Measurements from ENCODE around the gene MGAT5B. TPM values are rescaled to one million over a fixed set of nuclear protein-coding genes. Genes with fewer than 3 reads are reported as not detected.

MGAT5B gene
- total and polyA plus RNA-seq, 2 experiments from 2014 or later: 1.6 to 10.0 TPM

DNA sequence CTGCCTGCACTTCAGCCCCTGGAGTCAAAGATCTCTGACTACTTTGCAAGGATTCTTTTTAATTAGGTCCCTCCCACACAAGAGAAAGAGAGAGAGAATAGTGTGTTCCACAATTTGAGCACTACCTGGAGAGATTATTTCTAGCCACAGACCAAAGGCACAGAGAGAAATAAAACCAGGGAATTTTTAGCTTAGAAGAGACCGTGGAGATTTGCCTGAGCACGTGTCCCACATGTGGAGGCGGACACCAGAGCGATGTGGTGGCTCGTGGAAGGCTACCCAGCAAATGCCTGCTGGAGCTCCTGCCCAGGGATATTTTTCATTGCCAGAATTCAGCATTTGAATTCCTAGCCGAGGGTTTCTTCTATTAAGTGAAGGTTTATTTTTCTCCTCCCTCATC lies 50.6 kb downstream of the MGAT5B start:
- Histone ChIP-seq H3K9me2 (ENCODE audit: insufficient read depth) (no peaks in the 10 kb centered on the region), H3K4me1 (ENCODE audit: insufficient read depth) (no peaks in the 10 kb centered on the region), H3K36me3 (ENCODE audit: insufficient read depth) (no peaks in the 10 kb centered on the region), H3K79me2 (replicated peaks; ENCODE audit: insufficient read depth) (no peaks in the 10 kb centered on the region), H3F3A (replicated peaks; ENCODE audit: low read depth) (no peaks in the 10 kb centered on the region), H4K20me1 (replicated peaks; ENCODE audit: insufficient read depth) (no peaks in the 10 kb centered on the region), H3K4me2 (no peak overlapping the region), H3K4me3 (no peak overlapping the region), H2AFZ (no peak overlapping the region), H3K27ac (ENCODE audit: low read depth) (no peak overlapping the region), H3K27me3 (ENCODE audit: insufficient read depth) (no peaks in the 10 kb centered on the region)
- Mint-ChIP-seq H3K27ac (no peak overlapping the region), H3K9me3 (no peaks in the 10 kb centered on the region), H3K4me1 (peaks cover 19% of the 10 kb centered on the region), H3K36me3 (ENCODE audit: low read depth) (no peaks in the 10 kb centered on the region), H3K27me3 (ENCODE audit: insufficient read depth, low read depth, poor library complexity) (peaks cover 13% of the 10 kb centered on the region), H3K4me3 (no peak overlapping the region)
- TF ChIP-seq, protein P1, sequence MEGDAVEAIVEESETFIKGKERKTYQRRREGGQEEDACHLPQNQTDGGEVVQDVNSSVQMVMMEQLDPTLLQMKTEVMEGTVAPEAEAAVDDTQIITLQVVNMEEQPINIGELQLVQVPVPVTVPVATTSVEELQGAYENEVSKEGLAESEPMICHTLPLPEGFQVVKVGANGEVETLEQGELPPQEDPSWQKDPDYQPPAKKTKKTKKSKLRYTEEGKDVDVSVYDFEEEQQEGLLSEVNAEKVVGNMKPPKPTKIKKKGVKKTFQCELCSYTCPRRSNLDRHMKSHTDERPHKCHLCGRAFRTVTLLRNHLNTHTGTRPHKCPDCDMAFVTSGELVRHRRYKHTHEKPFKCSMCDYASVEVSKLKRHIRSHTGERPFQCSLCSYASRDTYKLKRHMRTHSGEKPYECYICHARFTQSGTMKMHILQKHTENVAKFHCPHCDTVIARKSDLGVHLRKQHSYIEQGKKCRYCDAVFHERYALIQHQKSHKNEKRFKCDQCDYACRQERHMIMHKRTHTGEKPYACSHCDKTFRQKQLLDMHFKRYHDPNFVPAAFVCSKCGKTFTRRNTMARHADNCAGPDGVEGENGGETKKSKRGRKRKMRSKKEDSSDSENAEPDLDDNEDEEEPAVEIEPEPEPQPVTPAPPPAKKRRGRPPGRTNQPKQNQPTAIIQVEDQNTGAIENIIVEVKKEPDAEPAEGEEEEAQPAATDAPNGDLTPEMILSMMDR (conservative IDR thresholded peaks at IDR 0.05; ENCODE audit: low read depth in 2 of 2): no peak
- TF ChIP-seq, protein P2, sequence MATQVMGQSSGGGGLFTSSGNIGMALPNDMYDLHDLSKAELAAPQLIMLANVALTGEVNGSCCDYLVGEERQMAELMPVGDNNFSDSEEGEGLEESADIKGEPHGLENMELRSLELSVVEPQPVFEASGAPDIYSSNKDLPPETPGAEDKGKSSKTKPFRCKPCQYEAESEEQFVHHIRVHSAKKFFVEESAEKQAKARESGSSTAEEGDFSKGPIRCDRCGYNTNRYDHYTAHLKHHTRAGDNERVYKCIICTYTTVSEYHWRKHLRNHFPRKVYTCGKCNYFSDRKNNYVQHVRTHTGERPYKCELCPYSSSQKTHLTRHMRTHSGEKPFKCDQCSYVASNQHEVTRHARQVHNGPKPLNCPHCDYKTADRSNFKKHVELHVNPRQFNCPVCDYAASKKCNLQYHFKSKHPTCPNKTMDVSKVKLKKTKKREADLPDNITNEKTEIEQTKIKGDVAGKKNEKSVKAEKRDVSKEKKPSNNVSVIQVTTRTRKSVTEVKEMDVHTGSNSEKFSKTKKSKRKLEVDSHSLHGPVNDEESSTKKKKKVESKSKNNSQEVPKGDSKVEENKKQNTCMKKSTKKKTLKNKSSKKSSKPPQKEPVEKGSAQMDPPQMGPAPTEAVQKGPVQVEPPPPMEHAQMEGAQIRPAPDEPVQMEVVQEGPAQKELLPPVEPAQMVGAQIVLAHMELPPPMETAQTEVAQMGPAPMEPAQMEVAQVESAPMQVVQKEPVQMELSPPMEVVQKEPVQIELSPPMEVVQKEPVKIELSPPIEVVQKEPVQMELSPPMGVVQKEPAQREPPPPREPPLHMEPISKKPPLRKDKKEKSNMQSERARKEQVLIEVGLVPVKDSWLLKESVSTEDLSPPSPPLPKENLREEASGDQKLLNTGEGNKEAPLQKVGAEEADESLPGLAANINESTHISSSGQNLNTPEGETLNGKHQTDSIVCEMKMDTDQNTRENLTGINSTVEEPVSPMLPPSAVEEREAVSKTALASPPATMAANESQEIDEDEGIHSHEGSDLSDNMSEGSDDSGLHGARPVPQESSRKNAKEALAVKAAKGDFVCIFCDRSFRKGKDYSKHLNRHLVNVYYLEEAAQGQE (IDR thresholded peaks at IDR 0.05; ENCODE audit: unreplicated experiment): no peak
- TF ChIP-seq EZH2 (IDR thresholded peaks at IDR 0.05; ENCODE audit: low read depth, unreplicated experiment) (no peak), CREB1 (CRISPR knock-in tag; IDR thresholded peaks at IDR 0.05; ENCODE audit: low read depth) (no peak), EZH2phosphoT487 (IDR thresholded peaks at IDR 0.05; ENCODE audit: unreplicated experiment) (no peak), POLR2AphosphoS5 (IDR thresholded peaks at IDR 0.05; ENCODE audit: low read depth) (no peak)
- TF ChIP-seq, protein P3, sequence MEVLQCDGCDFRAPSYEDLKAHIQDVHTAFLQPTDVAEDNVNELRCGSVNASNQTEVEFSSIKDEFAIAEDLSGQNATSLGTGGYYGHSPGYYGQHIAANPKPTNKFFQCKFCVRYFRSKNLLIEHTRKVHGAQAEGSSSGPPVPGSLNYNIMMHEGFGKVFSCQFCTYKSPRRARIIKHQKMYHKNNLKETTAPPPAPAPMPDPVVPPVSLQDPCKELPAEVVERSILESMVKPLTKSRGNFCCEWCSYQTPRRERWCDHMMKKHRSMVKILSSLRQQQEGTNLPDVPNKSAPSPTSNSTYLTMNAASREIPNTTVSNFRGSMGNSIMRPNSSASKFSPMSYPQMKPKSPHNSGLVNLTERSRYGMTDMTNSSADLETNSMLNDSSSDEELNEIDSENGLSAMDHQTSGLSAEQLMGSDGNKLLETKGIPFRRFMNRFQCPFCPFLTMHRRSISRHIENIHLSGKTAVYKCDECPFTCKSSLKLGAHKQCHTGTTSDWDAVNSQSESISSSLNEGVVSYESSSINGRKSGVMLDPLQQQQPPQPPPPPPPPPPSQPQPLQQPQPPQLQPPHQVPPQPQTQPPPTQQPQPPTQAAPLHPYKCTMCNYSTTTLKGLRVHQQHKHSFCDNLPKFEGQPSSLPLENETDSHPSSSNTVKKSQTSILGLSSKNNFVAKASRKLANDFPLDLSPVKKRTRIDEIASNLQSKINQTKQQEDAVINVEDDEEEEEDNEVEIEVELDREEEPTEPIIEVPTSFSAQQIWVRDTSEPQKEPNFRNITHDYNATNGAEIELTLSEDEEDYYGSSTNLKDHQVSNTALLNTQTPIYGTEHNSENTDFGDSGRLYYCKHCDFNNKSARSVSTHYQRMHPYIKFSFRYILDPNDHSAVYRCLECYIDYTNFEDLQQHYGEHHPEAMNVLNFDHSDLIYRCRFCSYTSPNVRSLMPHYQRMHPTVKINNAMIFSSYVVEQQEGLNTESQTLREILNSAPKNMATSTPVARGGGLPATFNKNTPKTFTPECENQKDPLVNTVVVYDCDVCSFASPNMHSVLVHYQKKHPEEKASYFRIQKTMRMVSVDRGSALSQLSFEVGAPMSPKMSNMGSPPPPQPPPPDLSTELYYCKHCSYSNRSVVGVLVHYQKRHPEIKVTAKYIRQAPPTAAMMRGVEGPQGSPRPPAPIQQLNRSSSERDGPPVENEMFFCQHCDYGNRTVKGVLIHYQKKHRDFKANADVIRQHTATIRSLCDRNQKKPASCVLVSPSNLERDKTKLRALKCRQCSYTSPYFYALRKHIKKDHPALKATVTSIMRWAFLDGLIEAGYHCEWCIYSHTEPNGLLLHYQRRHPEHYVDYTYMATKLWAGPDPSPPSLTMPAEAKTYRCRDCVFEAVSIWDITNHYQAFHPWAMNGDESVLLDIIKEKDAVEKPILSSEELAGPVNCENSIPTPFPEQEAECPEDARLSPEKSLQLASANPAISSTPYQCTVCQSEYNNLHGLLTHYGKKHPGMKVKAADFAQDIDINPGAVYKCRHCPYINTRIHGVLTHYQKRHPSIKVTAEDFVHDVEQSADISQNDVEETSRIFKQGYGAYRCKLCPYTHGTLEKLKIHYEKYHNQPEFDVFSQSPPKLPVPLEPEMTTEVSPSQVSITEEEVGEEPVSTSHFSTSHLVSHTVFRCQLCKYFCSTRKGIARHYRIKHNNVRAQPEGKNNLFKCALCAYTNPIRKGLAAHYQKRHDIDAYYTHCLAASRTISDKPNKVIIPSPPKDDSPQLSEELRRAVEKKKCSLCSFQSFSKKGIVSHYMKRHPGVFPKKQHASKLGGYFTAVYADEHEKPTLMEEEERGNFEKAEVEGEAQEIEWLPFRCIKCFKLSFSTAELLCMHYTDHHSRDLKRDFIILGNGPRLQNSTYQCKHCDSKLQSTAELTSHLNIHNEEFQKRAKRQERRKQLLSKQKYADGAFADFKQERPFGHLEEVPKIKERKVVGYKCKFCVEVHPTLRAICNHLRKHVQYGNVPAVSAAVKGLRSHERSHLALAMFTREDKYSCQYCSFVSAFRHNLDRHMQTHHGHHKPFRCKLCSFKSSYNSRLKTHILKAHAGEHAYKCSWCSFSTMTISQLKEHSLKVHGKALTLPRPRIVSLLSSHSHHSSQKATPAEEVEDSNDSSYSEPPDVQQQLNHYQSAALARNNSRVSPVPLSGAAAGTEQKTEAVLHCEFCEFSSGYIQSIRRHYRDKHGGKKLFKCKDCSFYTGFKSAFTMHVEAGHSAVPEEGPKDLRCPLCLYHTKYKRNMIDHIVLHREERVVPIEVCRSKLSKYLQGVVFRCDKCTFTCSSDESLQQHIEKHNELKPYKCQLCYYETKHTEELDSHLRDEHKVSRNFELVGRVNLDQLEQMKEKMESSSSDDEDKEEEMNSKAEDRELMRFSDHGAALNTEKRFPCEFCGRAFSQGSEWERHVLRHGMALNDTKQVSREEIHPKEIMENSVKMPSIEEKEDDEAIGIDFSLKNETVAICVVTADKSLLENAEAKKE (CRISPR knock-in tag; IDR thresholded peaks at IDR 0.05): no peak
- no peak for ATAC-seq
- DNase-seq (ENCODE audit: low spot score): no peak
